MCF 10A (cell line): ENCODE data around the gene ZNF638. TPM values are rescaled to one million over a fixed set of nuclear protein-coding genes. Genes with fewer than 3 reads are reported as not detected.

Source experiments
- BruUV-seq: library from RNA; stranded (reverse); fragments of 400-500 nt; replicated peaks from 2 replicates; lab custom pipeline; 2021; lab: Mats Ljungman, UMichigan
- CTCF ChIA-PET: fragments of 300-600 bp; sonication (Branson Sonifier 250); formaldehyde crosslinking; extraction: SDS; loops from one replicate; lab custom pipeline; 2021; ENCODE audit warnings: antibody characterized with exemption, inconsistent platforms; lab: Yijun Ruan, JAX
- POLR2A ChIA-PET: fragments of 300-600, 350-650 bp; sonication (Branson Sonifier 250); formaldehyde crosslinking; extraction: SDS; loops from one replicate; lab custom pipeline; 2020; ENCODE audit warnings: antibody characterized with exemption, inconsistent platforms; lab: Yijun Ruan, JAX
- DNase-seq: peaks from one replicate; pipeline ENCODE4 v3.0.0-alpha.2; 2018; ENCODE audit not compliant: unreplicated experiment
- H3K27ac Mint-ChIP-seq: one replicate; pipeline ENCODE4 v1.8.0; 2022; ENCODE audit warnings: mild to moderate bottlenecking, low read depth, mixed read lengths; ENCODE audit not compliant: unreplicated experiment
- H3K27me3 Mint-ChIP-seq: one replicate; pipeline ENCODE4 v1.8.0; 2022; ENCODE audit warnings: mixed read lengths; ENCODE audit not compliant: insufficient read depth, unreplicated experiment
- H3K36me3 Mint-ChIP-seq: one replicate; pipeline ENCODE4 v1.8.0; 2022; ENCODE audit warnings: mild to moderate bottlenecking, moderate library complexity, mixed read lengths; ENCODE audit not compliant: insufficient read depth, unreplicated experiment
- H3K4me1 Mint-ChIP-seq: one replicate; pipeline ENCODE4 v1.8.0; 2022; ENCODE audit warnings: mixed read lengths; ENCODE audit not compliant: insufficient read depth, unreplicated experiment
- H3K4me3 Mint-ChIP-seq: one replicate; pipeline ENCODE4 v1.8.0; 2022; ENCODE audit warnings: mild to moderate bottlenecking, moderate library complexity, mixed read lengths; ENCODE audit not compliant: unreplicated experiment
- H3K9me3 Mint-ChIP-seq: one replicate; pipeline ENCODE4 v1.8.0; 2022; ENCODE audit warnings: mixed read lengths; ENCODE audit not compliant: unreplicated experiment
- CTCF ChIP-seq: fragments of 200-600 bp; IDR thresholded peaks from one replicate; pipeline ENCODE4 v1.8.0; 2022; ENCODE audit warnings: antibody characterized with exemption, mild to moderate bottlenecking; ENCODE audit not compliant: unreplicated experiment
- intact Hi-C: fragments of 100-400 bp; cut with micrococcal nuclease; formaldehyde crosslinking; loops from 2 replicates; pipeline ENCODE4 v1.14.1; 2022
- total RNA-seq: library from RNA; stranded (reverse); gene quantifications from 2 replicates; pipeline ENCODE4 v1.2.3, GENCODE V29; 2022

The ZNF638 gene
- total RNA-seq, 1 experiment from 2014 or later = 142 TPM

GRCh38 chr2:71385012-71385411, 53.4 kb downstream of the ZNF638 start:
- intact Hi-C loops = no loop called here
- DNase-seq = peak; percentile 60
- POLR2A ChIA-PET = interaction anchor here (0.8 to 1.0 kb wide), 4 partner anchors 8 to 53 kb away, joined by 3 to 4 read pairs (median 3); partner anchors contain the start of gene ZNF638
- no peaks in the 10 kb centered on the region for H3K9me3 Mint-ChIP-seq
- CTCF ChIA-PET = interaction anchor here (1.1 kb wide), 1 partner anchor 19 kb away, joined by 3 read pairs; no protein-coding TSS in a partner anchor
- peaks cover 17% of the 10 kb centered on the region for H3K4me1 Mint-ChIP-seq
- peaks cover 80% of the 10 kb centered on the region for H3K36me3 Mint-ChIP-seq
- BruUV-seq = no TSS peak
- no peak for TF ChIP-seq CTCF
- H3K27ac Mint-ChIP-seq = no peak overlapping the region
- no peak overlapping the region for H3K4me3 Mint-ChIP-seq
- H3K27me3 Mint-ChIP-seq = no peaks in the 10 kb centered on the region

GRCh38 chr2:71388214-71388613, 56.6 kb downstream of the ZNF638 start:
- no TSS peak for BruUV-seq
- ChIA-PET POLR2A (interaction anchor here (0.7 to 0.9 kb wide), 2 partner anchors 51 to 1539 kb away, joined by 3 to 4 read pairs; no protein-coding TSS in a partner anchor), CTCF (interaction anchor here (0.6 kb wide), 1 partner anchor 86 kb away, joined by 3 read pairs; no protein-coding TSS in a partner anchor)
- TF ChIP-seq CTCF = no peak
- Mint-ChIP-seq H3K4me3 (no peak overlapping the region), H3K36me3 (peaks cover 68% of the 10 kb centered on the region), H3K27me3 (no peaks in the 10 kb centered on the region), H3K9me3 (no peaks in the 10 kb centered on the region), H3K4me1 (peaks cover 7% of the 10 kb centered on the region), H3K27ac (no peak overlapping the region)
- intact Hi-C loops = no loop called here
- no peak for DNase-seq

- Mint-ChIP-seq H3K36me3 (peaks cover 68% of the 10 kb centered on the region), H3K9me3 (no peaks in the 10 kb centered on the region), H3K27me3 (no peaks in the 10 kb centered on the region), H3K4me1 (no peaks in the 10 kb centered on the region), H3K27ac (no peak overlapping the region), H3K4me3 (no peak overlapping the region)
- ChIA-PET POLR2A (interaction anchor here (0.7 to 1.0 kb wide), 2 partner anchors 12 to 1998 kb away, joined by 3 read pairs; no protein-coding TSS in a partner anchor), CTCF (no interaction called here)
- no peak for TF ChIP-seq CTCF
- DNase-seq = no peak
- no TSS peak for BruUV-seq
- intact Hi-C loops = no loop called here
Measured at GRCh38 chr2:71389384-71390072, 57.9 kb downstream of the ZNF638 start.

GRCh38 chr2:71393216-71393615, 61.6 kb downstream of the ZNF638 start:
- Mint-ChIP-seq H3K9me3 (no peaks in the 10 kb centered on the region), H3K4me3 (no peak overlapping the region), H3K4me1 (no peaks in the 10 kb centered on the region), H3K27me3 (no peaks in the 10 kb centered on the region), H3K36me3 (peaks cover 75% of the 10 kb centered on the region), H3K27ac (no peak overlapping the region)
- no TSS peak for BruUV-seq
- intact Hi-C loops = no loop called here
- DNase-seq = no peak
- no peak for TF ChIP-seq CTCF
- CTCF ChIA-PET = interaction anchor here (0.7 kb wide), 1 partner anchor 43 kb away, joined by 3 read pairs; no protein-coding TSS in a partner anchor
- POLR2A ChIA-PET = no interaction called here
